ENCODE data around the gene PRDM5.

Gene PRDM5

DNA sequence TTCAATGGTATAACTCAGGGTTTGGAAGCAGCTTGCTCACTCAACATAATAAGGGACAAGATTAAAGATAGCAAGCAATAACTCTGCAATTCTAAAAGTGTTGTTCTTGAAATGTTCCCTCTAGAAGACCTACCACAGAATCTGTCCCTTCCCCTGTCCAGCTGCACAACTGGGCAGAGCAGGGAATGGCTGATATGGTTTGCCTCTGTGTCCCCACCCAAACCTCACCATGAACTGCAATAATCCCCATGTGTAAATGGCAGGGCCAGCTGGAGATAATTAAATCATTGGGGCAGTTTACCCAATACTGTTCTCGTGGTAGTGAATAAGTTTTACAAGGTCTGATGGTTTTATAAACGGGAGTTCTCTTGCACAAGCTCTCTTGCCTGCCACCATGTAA lies 19.1 kb downstream of the PRDM5 start:
- DNase-seq (ENCODE audit: low spot score): no peak

DNA sequence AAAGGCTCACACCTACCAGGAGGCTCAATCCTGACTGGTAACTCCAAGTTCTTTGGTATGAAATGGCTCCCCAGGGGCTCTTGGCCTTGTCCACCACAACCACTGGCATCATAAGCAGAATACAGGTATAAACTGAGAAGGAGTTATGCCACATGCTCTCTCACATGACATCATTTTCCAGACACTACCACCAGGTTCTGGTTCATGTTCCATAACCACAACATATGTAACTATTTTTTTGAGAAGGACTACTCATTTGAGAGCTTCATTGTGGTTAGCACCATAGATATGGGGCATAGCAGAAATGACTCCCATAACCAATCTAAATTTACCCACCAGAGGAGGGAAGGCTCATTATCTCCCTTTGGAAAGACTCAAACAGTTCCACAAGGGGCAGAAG lies 19.6 kb downstream of the PRDM5 start:
- DNase-seq (ENCODE audit: low spot score): no peak

DNA sequence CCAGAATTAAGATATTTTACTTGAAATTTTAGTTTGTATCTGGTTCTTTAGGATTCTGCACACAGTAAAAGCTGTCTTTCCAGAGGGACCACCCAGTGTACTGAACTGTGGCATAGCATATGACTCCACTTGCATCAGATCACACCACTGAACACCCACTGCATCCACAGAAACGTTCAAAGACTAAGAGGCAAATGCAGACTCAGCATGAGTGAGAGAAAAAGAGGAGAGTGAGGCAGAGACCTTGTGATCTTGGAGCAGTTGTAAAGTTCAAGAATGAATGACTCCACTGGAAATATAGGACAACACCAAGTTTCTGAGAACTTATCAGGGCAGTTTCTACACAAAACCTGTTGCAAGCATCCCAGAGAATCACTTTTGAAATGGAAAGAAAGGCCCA lies 20.8 kb downstream of the PRDM5 start:
- DNase-seq (ENCODE audit: low spot score): no peak

DNA sequence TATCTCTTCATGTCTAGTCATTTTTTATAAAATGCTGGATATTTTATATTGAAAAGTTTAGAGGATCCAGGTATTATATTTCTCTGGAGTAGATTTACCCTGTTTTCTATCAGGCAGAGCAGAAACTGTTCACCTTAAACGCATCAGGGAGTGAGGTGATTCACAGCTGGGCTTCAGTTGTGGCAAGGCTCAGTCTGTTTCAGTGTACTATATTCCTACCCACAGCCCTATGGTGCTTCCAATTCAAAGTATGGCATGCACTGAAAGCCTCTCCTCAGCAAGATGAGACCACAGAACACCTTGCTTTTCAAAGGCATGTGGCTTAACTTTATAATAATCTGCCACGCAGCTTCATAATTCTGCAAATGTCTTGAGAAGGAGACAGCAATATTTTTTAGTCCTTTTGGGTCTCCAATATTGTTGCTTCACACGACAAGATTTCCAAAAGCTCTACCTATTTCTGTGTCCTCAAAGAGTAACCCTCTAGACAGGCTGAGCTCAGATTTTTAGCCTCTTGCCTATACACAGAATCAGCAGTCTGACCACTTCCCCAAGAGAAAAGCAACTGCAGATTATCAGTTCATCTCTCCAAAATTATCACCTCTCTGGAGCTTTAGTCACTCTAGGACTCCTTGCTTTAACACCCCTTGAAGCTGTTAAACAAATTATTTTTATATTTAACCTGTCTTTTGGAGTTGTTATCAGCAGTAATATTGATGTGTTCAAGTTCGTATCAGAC lies 24.4 kb downstream of the PRDM5 start:
- no peak for DNase-seq (ENCODE audit: low spot score)

DNA sequence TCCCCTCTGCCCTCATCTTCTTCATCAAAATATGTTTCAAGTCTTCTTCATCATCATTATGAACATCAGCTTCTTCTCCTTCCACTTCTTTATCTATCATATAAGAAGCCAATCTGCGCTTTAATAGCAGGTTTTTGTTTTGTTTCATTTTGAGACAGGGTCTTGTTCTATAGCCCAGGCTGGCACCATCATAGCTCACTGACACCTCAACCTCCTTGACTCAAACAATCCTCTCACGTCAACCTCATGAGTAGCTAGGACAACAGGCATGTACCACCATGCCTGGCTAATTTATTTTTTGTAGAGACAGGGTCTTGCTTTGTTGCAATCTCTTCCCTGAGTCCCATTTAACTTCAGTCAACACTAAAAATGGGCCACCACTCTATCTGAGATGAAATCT lies 27.0 kb downstream of the PRDM5 start:
- DNase-seq (ENCODE audit: low spot score): no peak

DNA sequence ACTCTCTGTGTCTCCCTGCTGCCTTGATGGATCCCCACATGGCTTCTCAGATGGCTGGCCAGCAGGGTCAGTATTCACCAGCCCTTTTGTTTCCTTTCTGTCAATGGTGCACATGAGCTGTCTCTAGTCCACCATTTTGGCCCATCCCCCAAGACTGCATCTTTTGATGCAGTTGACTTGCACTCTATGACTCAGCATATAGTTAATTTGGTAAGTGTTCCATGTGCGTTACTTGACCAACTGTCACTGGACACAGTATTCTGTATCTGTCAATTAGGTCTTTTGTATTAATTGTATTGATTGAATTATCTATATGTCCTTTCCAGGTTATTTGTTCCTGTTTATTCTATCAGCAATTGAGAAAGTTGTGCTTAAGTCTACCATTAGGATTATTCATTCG lies 29.2 kb downstream of the PRDM5 start:
- DNase-seq (ENCODE audit: low spot score): no peak

DNA sequence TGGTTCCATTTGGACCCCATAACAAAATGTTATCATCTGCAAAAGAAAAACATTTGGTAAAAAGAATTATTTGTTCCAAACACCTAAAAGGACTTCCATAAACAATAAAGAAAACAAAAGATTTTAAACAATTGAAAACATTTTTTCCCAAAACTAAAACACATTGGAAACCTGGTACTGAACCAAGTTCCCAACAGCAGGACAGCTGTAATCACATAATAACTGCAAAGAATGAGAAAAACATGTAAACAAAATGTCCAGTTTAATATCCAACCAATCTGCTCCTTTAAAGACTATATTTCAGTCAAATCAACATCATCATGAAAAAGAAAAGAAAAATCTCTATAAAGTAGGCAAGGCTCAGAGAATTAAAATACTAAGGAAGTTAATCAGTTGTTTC lies 36.3 kb downstream of the PRDM5 start:
- no peak for DNase-seq (ENCODE audit: low spot score)

DNA sequence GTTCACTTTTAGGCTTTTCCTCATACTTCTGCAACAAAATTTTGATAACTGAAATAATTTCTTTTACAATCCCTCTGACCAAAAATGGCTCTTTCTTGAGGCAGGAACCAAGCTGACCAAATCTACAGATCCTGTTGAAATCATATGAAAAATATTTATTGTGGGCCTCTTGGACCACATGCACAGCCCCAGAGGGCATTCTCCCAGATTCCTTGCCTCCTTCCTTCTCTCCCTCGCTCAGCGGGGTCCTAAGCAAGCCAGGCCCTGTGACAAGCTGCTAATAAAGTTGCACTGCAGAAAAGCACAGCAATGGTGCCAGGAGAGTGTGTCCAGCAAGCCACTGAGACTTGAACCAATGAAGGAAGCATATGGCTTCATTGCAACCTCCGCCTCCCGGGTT lies 40.7 kb downstream of the PRDM5 start:
- DNase-seq (ENCODE audit: low spot score): no peak

DNA sequence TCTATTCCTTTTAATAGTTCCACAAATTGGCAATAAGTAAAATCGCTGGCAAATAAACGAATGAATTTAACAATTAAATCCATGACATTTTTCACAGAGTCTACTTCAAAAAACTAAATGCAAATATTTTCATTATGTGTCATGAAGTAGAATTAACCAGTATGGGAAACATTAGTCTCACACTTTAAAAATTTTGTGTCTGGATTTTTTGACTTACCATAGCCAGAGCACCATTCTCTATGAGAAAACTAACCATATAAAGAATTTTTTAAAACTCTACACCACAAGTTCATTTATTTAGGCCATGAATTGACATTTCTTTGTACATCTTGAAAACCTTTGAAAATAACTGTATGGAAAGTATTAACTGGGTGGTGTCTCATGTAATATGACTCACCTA lies 41.2 kb downstream of the PRDM5 start:
- DNase-seq (ENCODE audit: low spot score): no peak

DNA sequence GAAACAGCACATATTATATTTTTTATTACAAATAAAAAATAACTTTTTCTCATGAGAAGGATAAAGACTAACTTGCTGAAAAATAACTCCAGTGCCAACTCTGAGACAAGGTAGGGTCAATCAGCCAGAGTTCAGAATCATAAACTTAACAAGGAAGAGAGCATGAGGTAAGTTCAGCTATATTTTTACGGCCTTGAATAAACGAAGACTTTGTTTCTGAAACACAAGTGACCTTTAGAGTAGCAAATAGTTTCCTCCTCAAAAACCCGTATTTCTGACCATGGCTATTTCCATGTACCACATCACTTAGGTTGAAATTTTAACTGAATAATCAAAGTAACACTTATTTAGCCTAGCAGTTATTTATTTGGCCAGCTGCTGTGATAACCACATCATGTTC lies 45.5 kb downstream of the PRDM5 start:
- no peak for DNase-seq (ENCODE audit: low spot score)

DNA sequence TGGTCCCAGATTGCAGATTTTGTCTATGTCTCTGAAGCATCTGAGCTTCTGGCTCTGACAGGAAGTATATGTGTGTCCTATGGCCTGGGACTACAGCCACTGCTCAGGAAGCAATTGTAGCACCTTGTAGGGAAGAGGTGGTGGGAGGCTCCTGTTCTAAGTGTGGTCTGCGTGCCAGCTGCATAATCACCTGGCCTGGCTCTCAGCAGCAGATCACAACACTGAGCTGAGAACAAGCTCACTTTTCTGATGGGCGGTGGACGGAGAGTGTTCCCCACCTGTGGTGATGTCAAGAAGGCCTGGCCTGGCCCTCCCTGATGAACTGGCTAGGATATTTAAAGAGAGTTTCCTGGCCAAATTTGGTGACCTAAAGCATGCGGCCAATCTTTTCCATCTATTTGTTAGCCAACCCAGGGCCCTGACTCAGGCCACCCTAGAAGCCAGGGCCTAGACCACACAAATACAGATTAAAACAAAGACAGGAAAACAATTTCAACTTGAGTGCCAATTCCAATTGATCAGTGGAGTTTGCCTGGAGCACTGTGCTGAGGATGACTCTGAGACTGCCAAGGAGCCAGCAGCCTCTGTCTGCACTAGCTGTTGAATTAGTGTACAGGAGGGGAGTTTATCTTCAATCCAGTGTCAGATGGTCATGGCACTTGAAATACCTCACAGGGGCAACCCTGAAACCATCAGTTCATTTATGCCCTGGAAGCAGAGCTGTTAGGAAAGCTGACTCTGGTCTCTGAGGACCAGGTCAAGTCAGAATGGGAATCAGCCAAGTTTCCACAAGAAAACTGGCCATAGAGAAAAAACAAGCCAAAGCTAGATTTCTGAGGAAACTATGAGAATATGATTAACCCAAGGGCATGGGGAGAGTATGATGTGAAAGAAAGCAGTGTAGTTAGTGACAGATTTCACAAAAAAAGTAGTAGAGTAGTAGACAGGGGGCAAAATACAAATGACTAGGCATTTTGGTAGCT lies 47.4 kb downstream of the PRDM5 start:
- DNase-seq (ENCODE audit: low spot score): no peak

DNA sequence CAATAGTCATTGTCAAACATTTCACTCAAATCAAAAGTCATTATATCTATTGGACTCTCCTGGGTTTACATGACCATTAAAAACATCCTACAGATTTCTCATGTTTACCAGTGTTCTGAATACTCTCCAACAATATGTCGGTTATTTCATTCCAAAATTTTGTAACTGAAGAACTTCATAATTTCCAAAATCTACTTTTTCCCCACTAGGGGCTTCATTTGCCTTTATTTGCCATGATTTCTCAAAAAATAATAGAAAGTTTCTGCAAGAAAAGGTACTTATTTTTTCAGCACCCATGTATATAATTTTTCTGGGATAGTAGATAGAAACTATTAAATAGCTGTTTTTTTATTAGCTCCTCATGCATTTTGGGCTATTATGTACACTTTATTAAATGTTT lies 49.0 kb downstream of the PRDM5 start:
- no peak for DNase-seq (ENCODE audit: low spot score)

DNA sequence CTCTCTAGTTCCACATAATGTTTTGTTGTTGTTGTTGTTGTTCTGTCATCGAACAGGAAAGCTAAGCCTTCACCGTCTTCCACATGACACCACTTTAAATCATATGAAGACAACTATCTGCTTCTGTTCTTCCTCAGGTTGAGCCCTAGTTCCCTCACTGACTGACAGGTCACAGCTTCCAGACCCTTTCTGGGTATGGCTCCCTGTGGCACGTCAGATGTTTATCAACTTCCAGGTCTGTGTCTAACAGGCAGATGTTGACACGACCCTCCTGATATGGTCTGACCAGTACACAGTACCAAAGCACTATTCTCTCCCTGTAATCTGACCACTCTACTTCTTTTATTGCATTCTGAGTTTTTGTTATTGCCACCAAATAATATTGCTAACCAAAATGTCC lies 51.4 kb downstream of the PRDM5 start:
- no peak for DNase-seq (ENCODE audit: low spot score)

DNA sequence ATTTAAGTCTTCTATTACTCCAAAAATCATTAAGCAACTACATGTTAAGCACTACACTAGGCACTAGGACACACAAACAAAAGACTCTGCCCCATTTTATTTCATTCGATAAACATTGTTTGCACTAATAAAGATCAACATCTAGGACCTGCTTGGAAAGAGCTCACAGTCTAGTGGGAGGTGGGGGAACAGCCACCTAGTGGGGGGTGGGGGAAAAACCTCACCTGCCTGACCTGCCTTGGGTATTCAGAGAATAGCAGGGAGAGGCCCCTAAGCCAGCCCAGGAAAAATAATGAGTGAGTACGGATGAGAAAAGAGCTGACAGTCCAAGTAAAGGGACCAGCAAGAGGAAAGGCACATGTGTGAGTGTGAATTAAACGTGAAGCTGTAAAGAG lies 52.2 kb downstream of the PRDM5 start:
- DNase-seq (ENCODE audit: low spot score): no peak

DNA sequence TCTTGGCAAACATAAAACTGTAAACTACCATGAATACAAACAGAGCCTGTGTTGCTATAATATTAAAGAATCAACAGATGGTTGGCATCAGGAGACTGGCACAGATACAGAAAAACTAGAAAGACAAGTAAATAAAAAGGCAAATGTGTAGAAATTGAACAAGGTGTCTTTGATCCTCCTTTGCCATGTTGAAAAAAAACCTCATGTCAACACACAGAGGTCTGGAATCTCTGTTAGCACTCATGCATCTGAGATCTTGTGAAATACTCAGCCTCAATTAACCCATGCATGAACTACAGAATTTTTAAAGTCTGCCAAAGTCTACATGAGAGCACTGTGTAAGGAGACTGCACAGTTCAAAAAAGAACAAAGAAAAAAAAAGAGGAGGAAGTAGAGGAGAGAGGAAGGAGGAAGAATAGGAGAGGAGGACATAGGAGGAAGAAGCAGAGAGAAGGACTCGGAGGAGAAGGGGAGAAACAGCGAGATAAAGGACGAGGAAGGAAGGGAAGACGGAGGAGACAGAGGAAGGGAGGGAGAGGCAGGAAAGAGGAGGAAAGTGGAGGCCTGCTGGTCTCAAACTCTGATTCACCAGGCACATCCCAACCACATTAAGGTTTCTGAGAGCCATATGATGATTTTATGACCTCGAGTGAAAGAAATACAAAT lies 52.8 kb downstream of the PRDM5 start:
- DNase-seq (ENCODE audit: low spot score): no peak

DNA sequence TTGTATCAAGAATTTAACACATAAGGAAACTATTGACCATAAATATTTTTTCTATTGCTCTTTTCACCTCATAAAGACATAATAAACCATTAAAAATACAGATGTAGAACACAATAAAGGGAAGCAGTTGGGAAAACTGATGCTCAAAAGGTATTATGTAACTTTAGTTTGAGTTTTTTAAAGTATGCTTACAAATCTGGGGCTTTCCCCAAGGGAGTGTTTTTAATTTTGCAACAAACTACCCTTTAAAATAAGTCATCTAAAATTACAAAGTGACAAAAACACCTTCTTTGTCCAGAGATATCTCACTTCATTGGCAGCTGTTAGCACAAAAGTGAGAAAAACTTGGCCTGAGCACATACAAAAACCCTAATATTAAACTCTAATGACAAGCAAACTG lies 55.0 kb downstream of the PRDM5 start:
- DNase-seq (ENCODE audit: low spot score): no peak

DNA sequence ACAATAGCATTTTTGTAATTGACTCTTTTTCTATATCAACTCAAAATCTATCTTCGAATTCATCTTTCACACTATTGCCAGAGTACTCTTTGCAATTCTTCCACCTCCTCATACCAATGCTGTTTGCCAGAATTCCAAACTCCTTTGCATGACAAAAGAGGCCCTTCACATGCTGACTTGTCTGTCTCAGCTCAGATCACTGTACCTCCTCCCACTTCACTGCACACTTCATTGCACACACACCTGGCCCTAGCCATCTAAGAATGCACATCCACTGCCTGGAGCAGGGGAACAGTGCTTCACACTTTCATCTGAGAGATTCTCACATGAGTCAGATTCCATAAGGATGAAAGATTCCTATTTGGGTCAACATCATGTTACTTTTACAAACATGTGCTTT lies 56.5 kb downstream of the PRDM5 start:
- DNase-seq (ENCODE audit: low spot score): no peak

DNA sequence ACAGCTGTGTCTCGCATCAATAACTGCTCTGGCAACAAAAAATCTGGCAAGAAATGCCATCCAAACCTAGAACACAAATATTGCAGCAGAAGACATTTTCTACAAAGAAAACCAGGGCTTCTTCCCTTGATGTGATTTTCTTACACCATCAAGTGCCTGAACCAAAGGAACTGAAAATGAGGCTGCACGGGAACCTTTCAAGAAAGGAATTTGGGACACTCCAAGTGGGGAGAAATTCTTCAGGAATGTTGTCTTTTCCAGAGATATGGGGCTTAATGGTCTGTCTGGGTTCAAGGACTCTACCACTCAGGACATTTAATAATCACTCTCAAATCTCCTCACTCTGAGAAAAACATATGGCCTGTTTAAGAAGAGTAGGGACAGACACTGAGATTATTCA lies 57.6 kb downstream of the PRDM5 start:
- DNase-seq (ENCODE audit: low spot score): no peak

DNA sequence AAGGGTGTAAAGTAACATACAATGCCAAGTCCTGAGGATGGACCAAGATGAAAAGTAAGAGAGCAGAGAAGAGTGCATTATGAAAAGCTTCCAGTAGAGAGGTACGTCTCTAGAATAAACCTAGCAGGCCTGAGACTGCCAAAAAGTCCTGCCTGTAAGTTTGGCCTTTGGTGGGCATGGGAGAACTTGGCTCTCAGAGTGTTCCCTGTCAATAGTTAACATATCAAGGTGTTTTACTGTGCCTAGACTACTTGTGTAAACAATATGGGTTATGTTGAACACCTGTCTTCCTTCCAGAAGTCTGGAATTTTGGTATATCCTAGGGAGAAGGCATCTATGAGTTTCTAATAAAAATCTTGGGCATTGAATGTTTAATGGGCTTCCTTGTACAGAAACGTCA lies 60.1 kb downstream of the PRDM5 start:
- no peak for DNase-seq (ENCODE audit: low spot score)

DNA sequence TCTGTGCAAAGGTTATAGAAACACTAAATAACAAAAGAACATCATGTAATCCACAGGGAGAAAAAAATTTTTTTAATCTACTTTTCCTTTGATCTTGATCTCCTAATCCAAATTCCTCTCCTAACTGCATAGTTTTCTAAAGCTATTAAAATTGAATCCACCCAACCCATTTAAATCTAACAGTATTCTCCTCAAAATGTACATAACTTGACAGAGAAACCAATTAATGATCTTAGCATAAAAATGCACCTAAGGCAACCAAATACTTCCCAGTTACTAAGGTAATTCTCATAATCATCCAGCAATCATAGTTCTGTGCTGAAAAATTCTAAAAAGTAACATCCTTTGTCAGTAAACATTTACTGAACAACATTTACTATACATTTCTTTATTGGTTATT lies 60.7 kb downstream of the PRDM5 start:
- DNase-seq (ENCODE audit: low spot score): no peak

DNA sequence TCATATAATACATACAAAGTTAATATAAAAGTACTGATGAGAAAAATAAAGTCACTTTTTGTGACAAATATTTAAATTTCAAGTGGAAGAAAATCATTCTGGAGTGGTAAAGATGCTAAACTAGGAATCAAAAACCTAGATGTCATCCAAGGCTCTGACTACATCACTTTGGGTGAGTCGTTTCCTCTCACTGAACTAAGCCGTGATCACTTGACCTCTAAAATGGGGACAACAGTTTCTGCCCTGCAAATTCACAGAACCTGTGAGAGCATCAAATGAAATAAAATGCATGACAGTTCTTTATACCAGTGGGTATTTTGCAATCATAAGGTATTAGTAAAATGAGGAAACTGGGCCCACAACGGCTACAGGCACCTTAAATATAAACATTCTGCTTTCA lies 63.8 kb downstream of the PRDM5 start:
- no peak for DNase-seq (ENCODE audit: low spot score)

DNA sequence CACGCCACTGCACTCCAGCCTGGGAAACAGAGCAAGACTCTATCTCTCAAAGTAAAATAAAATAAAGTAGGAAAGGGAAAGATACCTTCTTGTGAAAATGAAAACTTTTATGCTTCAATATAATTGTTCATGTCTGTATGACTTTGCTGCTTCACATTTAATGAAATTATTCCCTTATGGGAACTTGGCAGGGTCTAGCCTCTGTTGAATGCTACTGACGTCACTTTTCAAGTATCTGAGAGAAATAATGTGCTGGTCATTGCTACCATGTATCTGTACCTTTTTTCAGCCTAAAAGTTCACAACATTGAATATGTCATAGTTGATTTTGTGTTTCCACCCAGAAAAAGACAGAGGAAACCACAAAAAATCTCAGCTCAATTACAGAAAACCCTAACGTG lies 65.2 kb downstream of the PRDM5 start:
- DNase-seq (ENCODE audit: low spot score): no peak

DNA sequence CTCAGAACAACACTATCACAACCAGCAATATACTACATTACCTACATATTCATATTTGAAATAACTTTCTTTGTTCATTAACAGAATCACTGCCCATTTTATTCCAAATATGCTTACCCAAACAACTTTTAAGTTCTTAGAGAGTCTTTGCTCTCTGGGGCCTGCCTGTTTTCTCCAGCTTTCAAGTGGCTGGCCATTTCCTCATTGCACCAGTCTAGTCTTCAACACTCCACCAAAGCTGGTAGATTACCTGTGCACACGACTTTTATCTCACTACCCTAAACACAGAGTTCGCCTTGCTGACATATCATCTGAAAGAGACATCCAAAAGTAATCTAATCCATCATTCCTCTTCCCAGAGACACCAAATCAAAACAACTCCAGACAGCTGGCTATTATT lies 66.2 kb downstream of the PRDM5 start:
- no peak for DNase-seq (ENCODE audit: low spot score)

Data from CD4-positive, alpha-beta T cell treated with Interleukin-15 for 4 hours (primary cell).